Mesothelial cell of epicardium (in vitro differentiated cells): ENCODE results near the gene CDK18. TPM values are rescaled to one million over a fixed set of nuclear protein-coding genes. Genes with fewer than 3 reads are reported as not detected.

Experiments used
- DNase-seq, 2 experiments: peaks; one replicate each; pipeline ENCODE4 v3.0.0; 2021; ENCODE audit warnings: low spot score in 2 of 2; ENCODE audit not compliant: unreplicated experiment in 2 of 2
- H3K27ac Mint-ChIP-seq: 2 replicates; pipeline ENCODE4 v1.8.0; 2021; ENCODE audit warnings: mixed read lengths
- H3K27me3 Mint-ChIP-seq: 2 replicates; pipeline ENCODE4 v1.8.0; 2021; ENCODE audit warnings: low read depth, mixed read lengths
- H3K36me3 Mint-ChIP-seq: 2 replicates; pipeline ENCODE4 v1.8.0; 2021; ENCODE audit warnings: mixed read lengths
- H3K4me1 Mint-ChIP-seq: 2 replicates; pipeline ENCODE4 v1.8.0; 2021; ENCODE audit warnings: mixed read lengths
- H3K4me3 Mint-ChIP-seq: 2 replicates; pipeline ENCODE4 v1.8.0; 2021; ENCODE audit warnings: mild to moderate bottlenecking, moderate library complexity, mixed read lengths
- H3K9me3 Mint-ChIP-seq: 2 replicates; pipeline ENCODE4 v1.8.0; 2021; ENCODE audit warnings: mixed read lengths
- CTCF ChIP-seq: fragments of 200-600 bp; sonication (generic); IDR thresholded peaks from one replicate; pipeline ENCODE4 v1.5.0; 2021; ENCODE audit warnings: antibody characterized with exemption; ENCODE audit not compliant: unreplicated experiment
- total RNA-seq: library from RNA; stranded (reverse); gene quantifications from 3 replicates; pipeline ENCODE4 v1.2.1, GENCODE V29; 2021

The CDK18 gene
- total RNA-seq, 1 donor from 2014 or later, result 28.7 TPM

- Mint-ChIP-seq H3K27ac (no peak overlapping the region), H3K9me3 (no peaks in the 10 kb centered on the region), H3K36me3 (no peaks in the 10 kb centered on the region), H3K4me3 (no peak overlapping the region), H3K27me3 (peaks cover 21% of the 10 kb centered on the region), H3K4me1 (peaks cover 27% of the 10 kb centered on the region)
- DNase-seq, result no peak
- no peak for TF ChIP-seq CTCF
Observed at GRCh38 chr1:205496661-205497060, 7.8 kb upstream of the CDK18 start.

- Mint-ChIP-seq H3K27ac (no peak overlapping the region), H3K36me3 (no peaks in the 10 kb centered on the region), H3K4me1 (peaks cover 27% of the 10 kb centered on the region), H3K4me3 (no peak overlapping the region), H3K27me3 (peaks cover 15% of the 10 kb centered on the region), H3K9me3 (no peaks in the 10 kb centered on the region)
- no peak for TF ChIP-seq CTCF
- DNase-seq, result no peak
Observed at GRCh38 chr1:205497351-205497750, 7.1 kb upstream of the CDK18 start.

- Mint-ChIP-seq H3K9me3 (no peaks in the 10 kb centered on the region), H3K4me1 (peaks cover 23% of the 10 kb centered on the region), H3K36me3 (no peaks in the 10 kb centered on the region), H3K27ac (no peak overlapping the region), H3K4me3 (no peak overlapping the region), H3K27me3 (peaks cover 6% of the 10 kb centered on the region)
- no peak for TF ChIP-seq CTCF
- DNase-seq, result no peak
Observed at GRCh38 chr1:205499789-205500188, 4.7 kb upstream of the CDK18 start.

- H3K9me3 Mint-ChIP-seq, result no peaks in the 10 kb centered on the region
- no peak overlapping the region for H3K27ac Mint-ChIP-seq
- DNase-seq, result no peak
- H3K4me1 Mint-ChIP-seq, result peaks cover 25% of the 10 kb centered on the region
- H3K36me3 Mint-ChIP-seq, result no peaks in the 10 kb centered on the region
- no peak overlapping the region for H3K4me3 Mint-ChIP-seq
- peaks cover 5% of the 10 kb centered on the region for H3K27me3 Mint-ChIP-seq
- no peak for TF ChIP-seq CTCF
Observed at GRCh38 chr1:205500240-205501233, 3.9 kb upstream of the CDK18 start.

- Mint-ChIP-seq H3K4me3 (no peak overlapping the region), H3K4me1 (peaks cover 33% of the 10 kb centered on the region), H3K27ac (no peak overlapping the region), H3K36me3 (no peaks in the 10 kb centered on the region), H3K9me3 (no peaks in the 10 kb centered on the region), H3K27me3 (peaks cover 5% of the 10 kb centered on the region)
- no peak for TF ChIP-seq CTCF
- no peak for DNase-seq
Observed at GRCh38 chr1:205502111-205502810, 2.2 kb upstream of the CDK18 start.
